K562 (cell line): ENCODE results near the gene ERBB3. TPM values are rescaled to one million over a fixed set of nuclear protein-coding genes. Genes with fewer than 3 reads are reported as not detected.

ENCODE experiments used
- BRF2 ChIP-seq: IDR thresholded peaks from 3 replicates; pipeline ENCODE4 v1.6.1; 2011; ENCODE audit warnings: borderline replicate concordance, mild to moderate bottlenecking; ENCODE audit not compliant: insufficient read length, insufficient read depth
- DNMT1 ChIP-seq: fragments of 450-650 bp; IDR thresholded peaks from 2 replicates; pipeline ENCODE4 v1.6.1; 2016; ENCODE audit warnings: antibody characterized with exemption, mild to moderate bottlenecking
- E2F8 ChIP-seq: fragments of 450-650 bp; IDR thresholded peaks from 2 replicates; pipeline ENCODE4 v1.7.1; 2018; ENCODE audit warnings: mild to moderate bottlenecking, low read depth; ENCODE audit not compliant: partially characterized antibody
- FOXK2 ChIP-seq, 2 experiments: fragments of 450-650 bp; IDR thresholded peaks in 1 of 2; conservative IDR thresholded peaks in 1 of 2; 2 replicates each; pipeline ENCODE4 v1.6.1; 2016; ENCODE audit warnings: low read depth in 2 of 2, mild to moderate bottlenecking in 1 of 2
- HMG20A ChIP-seq: fragments of 450-650 bp; formaldehyde crosslinking; conservative IDR thresholded peaks from 2 replicates; pipeline ENCODE4 v1.4.0; 2020; ENCODE audit warnings: mild to moderate bottlenecking, mixed read lengths
- PATZ1 ChIP-seq: fragments of 250-450 bp; sonication (Bioruptor Pico); IDR thresholded peaks from 2 replicates; pipeline ENCODE4 v1.5.0; 2020; ENCODE audit warnings: mild to moderate bottlenecking, borderline replicate concordance
- THRA ChIP-seq: fragments of 450-650 bp; IDR thresholded peaks from 2 replicates; pipeline ENCODE4 v1.6.1; 2017; ENCODE audit warnings: mild to moderate bottlenecking, moderate library complexity
- ZNF174 ChIP-seq: fragments of 250-450 bp; sonication (Bioruptor Pico); IDR thresholded peaks from 2 replicates; pipeline ENCODE4 v1.4.0; 2020; ENCODE audit warnings: mild to moderate bottlenecking
- ZNF277 ChIP-seq: fragments of 250-450 bp; sonication (Bioruptor Pico); IDR thresholded peaks from 2 replicates; pipeline ENCODE4 v1.8.0; 2022; ENCODE audit warnings: inconsistent platforms, mild to moderate bottlenecking, moderate library complexity, borderline replicate concordance
- ZNF512 ChIP-seq: IDR thresholded peaks from 2 replicates; pipeline ENCODE4 v1.6.1; 2016; ENCODE audit warnings: missing genetic modification characterization, missing compliant biosample characterization
- ZNF57 ChIP-seq: fragments of 450-650 bp; formaldehyde crosslinking; IDR thresholded peaks from 2 replicates; pipeline ENCODE4 v1.4.0; 2020; ENCODE audit warnings: mild to moderate bottlenecking, moderate library complexity
- polyA plus RNA-seq, 8 experiments: library from polyadenylated mRNA; depleted of rRNA in 4 of 8; stranded (reverse) in 5 of 8; unstranded in 3 of 8; fragments of >200 nt; fragmentation: Nextera tagmentation in 2 of 8; fragmentation: Illumina TruSeq in 1 of 8; extraction: Ambion mirVana in 2 of 8; extraction: Trizol in 1 of 8; gene quantifications; 2 replicates each; pipeline versions ENCODE4 v1.2.1 to v1.2.3, GENCODE V29; 2011 to 2014; ENCODE audit warnings: inconsistent platforms in 1 of 8, missing spikeins in 1 of 8
- total RNA-seq, 7 experiments: library from RNA; depleted of rRNA in 6 of 7; stranded (reverse); fragments of >200 nt in 6 of 7; fragmentation: Illumina TruSeq in 2 of 7; extraction: Trizol in 2 of 7; gene quantifications; 2 replicates each; pipeline versions ENCODE4 v1.2.1 to v1.2.3, GENCODE V29; 2011 to 2021; ENCODE audit warnings: low replicate concordance in 1 of 7

The ERBB3 gene
- total and polyA plus RNA-seq, 9 of the 15 experiments (the other 6 are each of a cell fraction or from before 2014, with no cell fraction given), result 1.5 to 5.4 (median 3.8) TPM

- TF ChIP-seq BRF2, result no peak
- 0 out of 4 replicates have a peak, but pooled peaks have one; percentile 8 to 11 for TF ChIP-seq FOXK2 (conservative IDR thresholded peaks at IDR 0.05 in 1 of 2, IDR thresholded peaks at IDR 0.05 in 1 of 2; ENCODE audit: low read depth in 2 of 2)
- TF ChIP-seq HMG20A (CRISPR knock-in tag), result no peak
- TF ChIP-seq ZNF277 (CRISPR knock-in tag), result no peak
- TF ChIP-seq DNMT1, result 0 out of 2 replicates have a peak, but pooled peaks have one; percentile 37
- TF ChIP-seq THRA, result no peak
- no peak for TF ChIP-seq PATZ1
- no peak for TF ChIP-seq ZNF512 (tag)
- TF ChIP-seq E2F8, result no peak
- no peak for TF ChIP-seq ZNF57 (CRISPR knock-in tag)
- TF ChIP-seq ZNF174, result no peak
Observed at GRCh38 chr12:56104815-56105608, 25.0 kb downstream of the ERBB3 start (continued).
